ENCODE results near the gene IL17C.

GRCh38 chr16:88622125-88622524 lies 16.2 kb upstream of the IL17C start:
- TF ChIP-seq, protein P1, sequence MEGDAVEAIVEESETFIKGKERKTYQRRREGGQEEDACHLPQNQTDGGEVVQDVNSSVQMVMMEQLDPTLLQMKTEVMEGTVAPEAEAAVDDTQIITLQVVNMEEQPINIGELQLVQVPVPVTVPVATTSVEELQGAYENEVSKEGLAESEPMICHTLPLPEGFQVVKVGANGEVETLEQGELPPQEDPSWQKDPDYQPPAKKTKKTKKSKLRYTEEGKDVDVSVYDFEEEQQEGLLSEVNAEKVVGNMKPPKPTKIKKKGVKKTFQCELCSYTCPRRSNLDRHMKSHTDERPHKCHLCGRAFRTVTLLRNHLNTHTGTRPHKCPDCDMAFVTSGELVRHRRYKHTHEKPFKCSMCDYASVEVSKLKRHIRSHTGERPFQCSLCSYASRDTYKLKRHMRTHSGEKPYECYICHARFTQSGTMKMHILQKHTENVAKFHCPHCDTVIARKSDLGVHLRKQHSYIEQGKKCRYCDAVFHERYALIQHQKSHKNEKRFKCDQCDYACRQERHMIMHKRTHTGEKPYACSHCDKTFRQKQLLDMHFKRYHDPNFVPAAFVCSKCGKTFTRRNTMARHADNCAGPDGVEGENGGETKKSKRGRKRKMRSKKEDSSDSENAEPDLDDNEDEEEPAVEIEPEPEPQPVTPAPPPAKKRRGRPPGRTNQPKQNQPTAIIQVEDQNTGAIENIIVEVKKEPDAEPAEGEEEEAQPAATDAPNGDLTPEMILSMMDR (IDR thresholded peaks at IDR 0.05) = no peak
- no peak for TF ChIP-seq EZH2 (IDR thresholded peaks at IDR 0.05; ENCODE audit: borderline replicate concordance, insufficient read depth, low read depth, low read length, poor library complexity, severe bottlenecking)

All from B cell (primary cell).